H9 (cell line): ENCODE measurements around the gene ZSWIM1. TPM values are rescaled to one million over a fixed set of nuclear protein-coding genes. Genes with fewer than 3 reads are reported as not detected.

Experiments
- DNase-seq: peaks from one replicate; pipeline ENCODE4 v3.0.0-alpha.2; 2017
- H2AFZ ChIP-seq: one replicate; pipeline ENCODE4 v1.6.1; 2013; ENCODE audit warnings: mild to moderate bottlenecking, low read length, control low read depth, moderate library complexity
- H2AK5ac ChIP-seq: 2 replicates; pipeline ENCODE4 v1.6.1; 2013; ENCODE audit warnings: low read length, control low read depth, mixed read lengths; ENCODE audit not compliant: insufficient read length
- H2BK120ac ChIP-seq: one replicate; pipeline ENCODE4 v1.6.1; 2013; ENCODE audit warnings: low read depth, mild to moderate bottlenecking, low read length, control low read depth, inconsistent platforms; ENCODE audit not compliant: poor library complexity, severe bottlenecking
- H2BK12ac ChIP-seq: 2 replicates; pipeline ENCODE4 v1.6.1; 2013; ENCODE audit warnings: low read length, control low read depth, mixed read lengths, low read depth; ENCODE audit not compliant: insufficient read length
- H2BK15ac ChIP-seq: 2 replicates; pipeline ENCODE4 v1.6.1; 2013; ENCODE audit warnings: low read depth, low read length, control low read depth
- H2BK20ac ChIP-seq: one replicate; pipeline ENCODE4 v1.6.1; 2013; ENCODE audit warnings: low read depth, mild to moderate bottlenecking, low read length, control low read depth, inconsistent platforms; ENCODE audit not compliant: poor library complexity, severe bottlenecking
- H2BK5ac ChIP-seq: 2 replicates; pipeline ENCODE4 v1.6.1; 2013; ENCODE audit warnings: low read length, control low read depth, mixed read lengths; ENCODE audit not compliant: insufficient read length
- H3K14ac ChIP-seq: 2 replicates; pipeline ENCODE4 v1.6.1; 2013; ENCODE audit warnings: low read length, control low read depth; ENCODE audit not compliant: insufficient read depth
- H3K18ac ChIP-seq: 2 replicates; pipeline ENCODE4 v1.6.1; 2013; ENCODE audit warnings: low read depth, mild to moderate bottlenecking, mixed read lengths, low read length, control low read depth; ENCODE audit not compliant: insufficient read length
- H3K23ac ChIP-seq: 2 replicates; pipeline ENCODE4 v1.6.1; 2013; ENCODE audit warnings: low read length, control low read depth, mixed read lengths, low read depth; ENCODE audit not compliant: insufficient read length
- H3K23me2 ChIP-seq: 2 replicates; pipeline ENCODE4 v1.6.1; 2013; ENCODE audit warnings: low read depth, mild to moderate bottlenecking, mixed read lengths, low read length, control low read depth; ENCODE audit not compliant: insufficient read length, poor library complexity, severe bottlenecking
- H3K27ac ChIP-seq: 2 replicates; pipeline ENCODE4 v1.5.1; 2013; ENCODE audit warnings: low read length, control low read depth, mixed read lengths, low read depth; ENCODE audit not compliant: insufficient read length
- H3K27me3 ChIP-seq: 2 replicates; pipeline ENCODE4 v1.6.1; 2013; ENCODE audit warnings: low read length, control low read depth, inconsistent platforms; ENCODE audit not compliant: insufficient read depth
- H3K4ac ChIP-seq: 2 replicates; pipeline ENCODE4 v1.6.1; 2013; ENCODE audit warnings: low read depth, mild to moderate bottlenecking, control low read depth, inconsistent platforms, low read length, moderate library complexity
- H3K4me1 ChIP-seq: 2 replicates; pipeline ENCODE4 v1.6.1; 2013; ENCODE audit warnings: low read length, control low read depth, inconsistent platforms; ENCODE audit not compliant: insufficient read depth
- H3K4me2 ChIP-seq: 2 replicates; pipeline ENCODE4 v1.6.1; 2013; ENCODE audit warnings: low read length, control low read depth, mixed read lengths; ENCODE audit not compliant: insufficient read length, insufficient read depth
- H3K56ac ChIP-seq: 2 replicates; pipeline ENCODE4 v1.6.1; 2013; ENCODE audit warnings: low read depth, mild to moderate bottlenecking, mixed read lengths, low read length, control low read depth; ENCODE audit not compliant: insufficient read length
- H3K79me1 ChIP-seq: 2 replicates; pipeline ENCODE4 v1.6.1; 2013; ENCODE audit warnings: low read depth, mild to moderate bottlenecking, moderate library complexity, low read length, control low read depth, inconsistent platforms; ENCODE audit not compliant: insufficient read depth, poor library complexity, severe bottlenecking
- H3K79me2 ChIP-seq: 2 replicates; pipeline ENCODE4 v1.6.1; 2013; ENCODE audit warnings: low read length, control low read depth, inconsistent platforms; ENCODE audit not compliant: insufficient read depth
- H3K9ac ChIP-seq: 2 replicates; pipeline ENCODE4 v1.6.1; 2013; ENCODE audit warnings: low read length, control low read depth, mixed read lengths; ENCODE audit not compliant: insufficient read length; ENCODE audit errors: extremely low read depth
- H3K9me3 ChIP-seq: one replicate; pipeline ENCODE4 v1.6.1; 2013; ENCODE audit warnings: low read depth, low read length, inconsistent platforms; ENCODE audit not compliant: control insufficient read depth
- H3T11ph ChIP-seq: one replicate; pipeline ENCODE4 v1.6.1; 2013; ENCODE audit warnings: mild to moderate bottlenecking, low read length, control low read depth, inconsistent platforms
- H4K20me1 ChIP-seq: one replicate; pipeline ENCODE4 v1.6.1; 2013; ENCODE audit not compliant: control insufficient read depth, insufficient read length, insufficient read depth
- H4K5ac ChIP-seq: 2 replicates; pipeline ENCODE4 v1.6.1; 2013; ENCODE audit warnings: low read depth, mild to moderate bottlenecking, mixed read lengths, low read length, control low read depth; ENCODE audit not compliant: insufficient read length
- H4K8ac ChIP-seq: replicated peaks from 2 replicates; pipeline ENCODE4 v1.6.1; 2013; ENCODE audit warnings: low read length, control low read depth, mixed read lengths, low read depth; ENCODE audit not compliant: insufficient read length
- H4K91ac ChIP-seq: 2 replicates; pipeline ENCODE4 v1.6.1; 2013; ENCODE audit warnings: low read depth, mild to moderate bottlenecking, moderate library complexity, mixed read lengths, low read length, control low read depth; ENCODE audit not compliant: insufficient read length
- H3K27ac Mint-ChIP-seq, 3 experiments: 2 replicates in 2 of 3; 3 replicates in 1 of 3; pipeline ENCODE4 v1.8.0; 2020 to 2021; ENCODE audit warnings: mixed read lengths in 3 of 3, mild to moderate bottlenecking in 1 of 3, moderate library complexity in 1 of 3
- H3K27me3 Mint-ChIP-seq: 2 replicates; pipeline ENCODE4 v1.8.0; 2021; ENCODE audit warnings: low read depth, mild to moderate bottlenecking, moderate library complexity, mixed read lengths
- H3K36me3 Mint-ChIP-seq, 3 experiments: 2 replicates in 2 of 3; 3 replicates in 1 of 3; pipeline ENCODE4 v1.8.0; 2020 to 2021; ENCODE audit warnings: low read depth in 3 of 3, mixed read lengths in 3 of 3; ENCODE audit not compliant: insufficient read depth in 1 of 3
- H3K4me1 Mint-ChIP-seq, 2 experiments: 2 replicates each; pipeline ENCODE4 v1.8.0; 2020; ENCODE audit warnings: mixed read lengths in 2 of 2
- H3K4me3 Mint-ChIP-seq, 2 experiments: 2 replicates in 1 of 2; 3 replicates in 1 of 2; pipeline ENCODE4 v1.8.0; 2020 to 2021; ENCODE audit warnings: mild to moderate bottlenecking in 2 of 2, mixed read lengths in 2 of 2, moderate library complexity in 1 of 2
- H3K9me3 Mint-ChIP-seq, 2 experiments: 2 replicates in 1 of 2; 3 replicates in 1 of 2; pipeline ENCODE4 v1.8.0; 2020; ENCODE audit warnings: mild to moderate bottlenecking in 2 of 2, mixed read lengths in 2 of 2, moderate library complexity in 1 of 2
- WGBS: extraction: QIAGEN DNeasy Blood & Tissue Kit; methylation state at CpG from one replicate; pipeline ENCODE4 v1.1.7; 2013; ENCODE audit warnings: missing lambda C conversion rate, low lambda C conversion rate, mixed read lengths; ENCODE audit not compliant: insufficient read length; ENCODE audit errors: extremely low coverage; 5-methylcytosine and 5-hydroxymethylcytosine counted together
- total RNA-seq: library from RNA; stranded (reverse); gene quantifications from 2 replicates; pipeline ENCODE4 v1.2.1, GENCODE V29; 2021
- TF ChIP-seq, protein P1 (sequence below): fragments of 200-600 bp; sonication (generic); conservative IDR thresholded peaks from 3 replicates; pipeline ENCODE4 v1.8.0; 2021; ENCODE audit warnings: antibody characterized with exemption, mild to moderate bottlenecking

The ZSWIM1 gene
- total RNA-seq, 1 experiment from 2014 or later = 13.0 TPM

GRCh38 chr20:45835329-45835765, 45.7 kb upstream of the ZSWIM1 start:
- Histone ChIP-seq H3K18ac (no peak overlapping the region), H3K56ac (no peak overlapping the region), H3K4me2 (peak overlapping the region; percentile 80), H2BK120ac (no peak overlapping the region), H3K9ac (no peak overlapping the region), H3K4ac (no peak overlapping the region), H4K20me1 (no peaks in the 10 kb centered on the region), H3K14ac (no peak overlapping the region), H2BK20ac (no peak overlapping the region), H3K79me1 (peaks cover 5% of the 10 kb centered on the region), H2BK15ac (no peak overlapping the region), H2BK5ac (no peak overlapping the region), H3K23ac (no peak overlapping the region), H2BK12ac (no peak overlapping the region), H4K91ac (no peak overlapping the region), H4K8ac (no peak overlapping the region), H3K9me3 (no peaks in the 10 kb centered on the region), H3K27ac (no peak overlapping the region), H3K23me2 (peaks cover 9% of the 10 kb centered on the region), H3T11ph (no peak overlapping the region), H4K5ac (no peak overlapping the region), H2AFZ (no peak overlapping the region), H3K79me2 (no peaks in the 10 kb centered on the region), H3K27me3 (no peaks in the 10 kb centered on the region), H3K4me1 (peaks cover 4% of the 10 kb centered on the region; the same call in 1 of the 2 replicates), H2AK5ac (no peak overlapping the region)
- peaks cover 2 to 31% (median 29%) of the 10 kb centered on the region in 3 experiments; a peak in 6 of 7 replicates for H3K36me3 Mint-ChIP-seq
- H3K9me3 Mint-ChIP-seq = no peaks in the 10 kb centered on the region
- H3K4me3 Mint-ChIP-seq = peak overlapping the region; percentile 75 to 88; a peak in 2 of 5 replicates
- peaks cover 23% of the 10 kb centered on the region in 2 experiments for H3K4me1 Mint-ChIP-seq
- WGBS = no CpG with 5 or more reads among the region's 3 CpGs
- no peak overlapping the region for H3K27ac Mint-ChIP-seq
- TF ChIP-seq, protein P1, sequence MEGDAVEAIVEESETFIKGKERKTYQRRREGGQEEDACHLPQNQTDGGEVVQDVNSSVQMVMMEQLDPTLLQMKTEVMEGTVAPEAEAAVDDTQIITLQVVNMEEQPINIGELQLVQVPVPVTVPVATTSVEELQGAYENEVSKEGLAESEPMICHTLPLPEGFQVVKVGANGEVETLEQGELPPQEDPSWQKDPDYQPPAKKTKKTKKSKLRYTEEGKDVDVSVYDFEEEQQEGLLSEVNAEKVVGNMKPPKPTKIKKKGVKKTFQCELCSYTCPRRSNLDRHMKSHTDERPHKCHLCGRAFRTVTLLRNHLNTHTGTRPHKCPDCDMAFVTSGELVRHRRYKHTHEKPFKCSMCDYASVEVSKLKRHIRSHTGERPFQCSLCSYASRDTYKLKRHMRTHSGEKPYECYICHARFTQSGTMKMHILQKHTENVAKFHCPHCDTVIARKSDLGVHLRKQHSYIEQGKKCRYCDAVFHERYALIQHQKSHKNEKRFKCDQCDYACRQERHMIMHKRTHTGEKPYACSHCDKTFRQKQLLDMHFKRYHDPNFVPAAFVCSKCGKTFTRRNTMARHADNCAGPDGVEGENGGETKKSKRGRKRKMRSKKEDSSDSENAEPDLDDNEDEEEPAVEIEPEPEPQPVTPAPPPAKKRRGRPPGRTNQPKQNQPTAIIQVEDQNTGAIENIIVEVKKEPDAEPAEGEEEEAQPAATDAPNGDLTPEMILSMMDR = no peak
- no peak for DNase-seq
- H3K27me3 Mint-ChIP-seq = no peaks in the 10 kb centered on the region
